DMS 273 (cell line): ENCODE data around the gene NOS1.
"Not testable (repeated sequence)": the region's sequence is repeated elsewhere in the genome, so short reads cannot be mapped to it uniquely, and the experiment has no call there.

Experiments
- DNase-seq: peaks from one replicate; lab custom pipeline; 2025; ENCODE audit not compliant: unreplicated experiment; lab: John Stamatoyannopoulos, UW

Gene NOS1

DNA sequence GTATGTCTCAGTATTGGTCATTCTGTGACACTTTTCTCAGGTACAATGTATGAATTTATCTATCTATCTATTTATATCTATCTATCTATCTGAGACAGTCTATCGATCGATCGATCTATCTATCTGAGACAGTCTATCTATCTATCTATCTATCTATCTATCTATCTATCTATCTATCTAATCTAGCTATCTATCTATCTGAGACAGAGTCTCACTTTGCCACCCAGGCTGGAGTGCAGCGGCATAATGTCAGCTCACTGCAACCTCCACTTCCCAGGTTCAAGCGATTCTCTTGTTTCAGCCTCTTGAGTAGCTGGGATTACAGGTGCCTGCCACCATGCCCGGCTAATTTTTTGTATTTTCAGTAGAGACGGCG lies 180.0 kb downstream of the NOS1 start:
- not testable (repeated sequence) for DNase-seq

DNA sequence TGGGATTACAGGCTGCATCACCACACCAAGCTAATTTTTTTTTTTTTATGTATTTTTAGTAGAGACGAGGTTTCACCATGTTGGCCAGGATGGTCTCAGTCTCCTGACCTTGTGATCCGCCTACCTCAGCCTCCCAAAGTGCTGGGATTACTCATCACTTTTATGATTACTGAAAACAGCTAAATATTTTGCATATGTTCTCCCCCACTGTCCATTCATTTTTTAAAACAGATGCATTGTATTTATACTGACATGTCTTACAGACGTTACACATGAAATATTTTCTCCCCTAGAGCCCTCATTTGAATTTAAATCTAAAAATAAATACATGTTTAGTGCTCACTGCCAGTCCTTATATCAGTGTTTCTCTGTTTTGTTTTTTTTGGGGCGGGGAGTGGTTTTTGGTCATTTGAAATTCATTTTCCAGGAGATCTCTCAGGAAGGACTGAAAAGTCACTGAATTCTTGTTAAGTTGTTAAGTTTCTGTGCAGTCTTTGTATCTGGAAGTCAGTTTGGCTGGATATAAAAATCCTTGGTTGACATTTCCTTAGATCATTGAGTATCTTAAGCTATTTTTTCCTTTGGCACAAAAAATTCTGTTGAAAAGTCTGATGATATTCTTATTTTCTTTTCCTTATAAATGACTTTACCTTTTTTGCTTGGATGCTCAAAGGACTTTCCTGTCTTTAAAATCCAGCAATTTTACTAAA lies 180.5 kb downstream of the NOS1 start:
- DNase-seq, result no peak

DNA sequence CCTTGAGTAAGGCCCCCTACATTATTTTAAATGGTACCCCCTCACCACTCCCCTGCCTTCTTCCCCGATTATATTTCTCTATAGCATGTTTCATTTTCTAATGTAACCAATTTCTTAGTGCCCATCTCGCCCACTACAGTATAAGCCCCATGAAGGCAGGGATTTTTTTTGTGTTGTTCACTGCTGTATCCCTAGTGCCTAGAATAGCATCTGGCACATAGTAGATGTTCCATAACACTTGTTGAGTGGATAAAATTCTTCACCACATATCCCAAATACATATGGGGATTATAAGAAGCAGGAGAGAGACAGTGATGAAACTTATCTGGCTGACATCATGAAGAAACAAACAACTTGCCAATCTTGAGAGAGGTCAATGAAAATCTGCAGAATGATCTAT lies 182.7 kb downstream of the NOS1 start:
- no peak for DNase-seq

DNA sequence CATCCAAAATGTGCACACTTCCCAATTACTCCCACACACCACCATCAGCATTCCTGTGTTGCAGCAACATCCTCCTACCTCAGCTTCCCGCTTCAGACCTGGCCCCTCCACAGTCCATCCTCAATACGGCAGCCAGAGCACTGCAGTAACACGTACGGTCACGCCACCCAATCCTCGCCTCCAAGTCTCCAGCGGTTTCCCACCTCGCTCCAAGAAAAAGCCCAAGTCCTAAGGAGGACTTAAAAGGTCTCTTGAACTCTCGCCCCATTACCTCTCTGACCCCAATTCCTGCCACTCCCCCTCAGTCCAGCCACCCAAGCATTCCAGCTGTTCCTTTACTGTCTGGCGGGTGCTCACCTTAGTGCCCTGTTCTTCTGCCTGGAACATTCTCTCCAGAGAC lies 183.1 kb downstream of the NOS1 start:
- DNase-seq, result no peak

DNA sequence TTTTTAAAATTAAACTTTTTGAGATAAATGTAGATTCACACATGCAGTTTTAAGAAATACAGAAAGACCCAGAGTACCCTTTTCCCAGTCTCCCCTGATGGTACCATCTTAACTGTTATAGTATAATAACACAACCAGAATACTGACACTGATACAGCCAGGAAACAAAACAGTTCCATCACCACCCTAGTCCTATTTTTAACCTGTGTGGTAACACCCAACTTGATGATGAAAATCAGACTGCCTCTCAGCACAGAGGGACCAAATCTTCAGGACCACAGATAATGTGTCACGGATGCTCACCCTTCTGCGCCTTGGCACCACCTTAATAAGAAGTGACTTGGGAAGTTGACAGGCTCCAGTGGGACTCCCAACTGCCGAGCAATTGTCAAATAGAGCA lies 189.3 kb downstream of the NOS1 start:
- DNase-seq, result no peak

DNA sequence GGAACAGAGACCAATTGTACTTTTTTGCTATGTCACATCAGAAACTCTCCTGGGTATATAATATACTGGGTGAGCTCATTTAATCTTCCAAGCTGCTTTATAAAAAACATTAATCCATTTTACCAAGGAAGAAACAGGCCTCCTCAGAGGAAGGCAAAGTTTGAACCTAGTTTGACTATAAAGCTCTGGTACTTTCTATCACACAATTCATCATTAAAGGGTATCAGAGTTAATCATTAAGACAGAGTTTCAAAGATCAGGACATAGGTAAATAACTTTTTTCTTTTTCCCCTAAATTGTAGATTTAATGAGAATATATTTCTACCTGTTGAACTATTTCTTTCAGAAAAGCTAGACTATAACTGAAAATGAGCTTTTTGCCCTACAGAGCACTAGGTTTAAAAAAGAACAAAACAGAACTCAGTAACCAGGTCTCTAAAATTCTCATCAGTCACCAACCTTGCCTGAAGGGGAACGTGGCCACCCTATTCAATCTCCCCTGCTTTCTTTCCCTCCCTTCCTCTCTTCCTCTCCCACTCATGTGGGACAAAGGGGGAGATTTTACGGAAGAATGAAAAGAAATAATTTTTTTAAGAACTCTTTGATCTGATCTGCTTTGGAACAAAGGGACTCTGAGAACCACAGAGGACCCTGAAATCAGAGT lies 189.8 kb downstream of the NOS1 start:
- no peak for DNase-seq

DNA sequence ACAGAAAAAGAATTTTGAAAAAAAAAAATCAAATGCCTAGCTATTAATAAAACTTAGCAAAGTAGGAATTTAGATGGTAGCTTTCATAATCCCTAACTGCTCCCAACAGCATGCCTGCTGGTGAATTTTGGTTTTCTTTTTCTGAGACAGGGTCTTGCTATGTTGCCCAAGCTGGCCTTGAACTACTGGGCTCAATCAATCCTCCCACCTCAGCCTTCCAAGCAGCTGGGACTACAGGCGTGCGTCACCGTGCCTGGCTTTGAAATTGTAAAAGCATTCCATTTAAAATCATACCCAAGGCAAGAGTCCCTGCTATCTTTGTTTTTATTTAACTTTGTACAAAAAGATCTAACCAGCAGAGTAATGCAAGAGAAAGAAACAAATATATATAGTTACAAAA lies 191.9 kb downstream of the NOS1 start:
- DNase-seq, result no peak

DNA sequence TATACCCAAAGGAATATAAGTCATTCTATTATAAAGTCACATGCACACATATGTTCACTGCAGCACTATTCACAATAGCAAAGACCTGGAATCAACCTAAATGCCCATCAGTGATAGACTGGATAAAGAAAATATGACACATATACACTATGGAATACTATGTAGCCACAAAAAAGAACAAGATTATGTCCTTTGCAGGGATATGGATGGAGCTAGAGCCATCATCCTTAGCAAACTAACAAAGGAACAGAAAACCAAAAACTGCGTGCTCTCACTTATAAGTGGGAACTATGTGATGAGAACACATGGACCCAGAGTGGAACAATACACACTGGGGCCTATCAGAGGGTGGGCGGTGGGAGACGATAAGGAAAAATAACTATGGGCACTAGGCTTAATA lies 192.4 kb downstream of the NOS1 start:
- no peak for DNase-seq

DNA sequence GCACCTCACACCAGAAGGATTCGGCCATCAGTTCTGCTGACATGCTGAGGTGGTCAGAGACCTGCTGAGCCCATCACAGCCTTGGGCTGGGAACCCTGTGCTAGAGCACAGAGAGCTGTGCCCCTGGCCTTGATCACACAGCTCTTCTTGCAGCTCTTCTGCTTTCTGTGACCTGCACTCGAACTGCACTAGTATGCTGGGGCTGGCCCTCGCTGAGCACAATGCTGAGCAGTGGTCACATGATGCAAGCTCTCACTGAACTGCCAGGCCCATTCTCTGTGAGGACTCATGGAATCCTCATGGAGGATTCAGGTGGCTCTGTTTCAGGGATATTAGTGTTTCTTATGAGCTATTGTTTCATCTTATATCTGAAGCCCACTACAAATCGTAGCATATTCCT lies 193.7 kb downstream of the NOS1 start:
- DNase-seq, result no peak

DNA sequence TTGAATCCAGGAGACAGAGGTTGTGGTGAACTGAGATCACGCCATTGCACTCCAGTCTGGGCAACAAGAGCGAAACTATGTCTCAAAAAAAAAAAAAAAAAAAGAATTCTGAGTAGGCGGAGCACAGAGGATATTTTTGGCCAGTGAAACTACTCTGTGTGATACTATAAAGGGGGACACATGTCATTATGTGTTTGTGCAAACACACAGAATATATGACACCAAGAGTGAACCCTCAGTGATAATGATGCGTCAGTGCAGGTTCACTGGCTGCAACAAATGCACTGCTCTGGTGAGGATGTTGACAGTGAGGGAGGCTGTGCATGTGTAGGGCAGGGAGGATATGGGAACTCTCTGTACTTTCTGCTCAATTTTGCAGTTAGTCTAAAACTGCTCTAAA lies 195.3 kb downstream of the NOS1 start:
- no peak for DNase-seq

DNA sequence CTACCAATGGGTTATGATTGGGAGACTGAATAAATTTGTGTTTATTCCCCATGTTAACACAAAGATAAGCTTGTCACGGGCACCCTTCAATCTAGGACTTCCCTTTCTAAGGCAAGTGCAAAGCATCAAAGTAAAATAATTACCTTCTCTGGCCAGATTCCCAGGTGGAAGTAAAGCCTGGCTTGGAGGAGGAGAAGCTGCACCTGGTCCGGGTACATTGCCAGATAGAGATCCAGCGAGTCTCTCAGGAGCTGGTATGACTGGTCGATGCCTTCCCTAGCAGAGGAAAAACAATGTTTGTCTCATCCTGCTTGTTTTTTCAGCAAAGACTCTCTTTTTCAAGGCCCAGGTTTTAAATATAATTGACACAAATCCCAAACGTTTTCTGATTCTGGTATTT lies 196.1 kb downstream of the NOS1 start:
- DNase-seq, result no peak

DNA sequence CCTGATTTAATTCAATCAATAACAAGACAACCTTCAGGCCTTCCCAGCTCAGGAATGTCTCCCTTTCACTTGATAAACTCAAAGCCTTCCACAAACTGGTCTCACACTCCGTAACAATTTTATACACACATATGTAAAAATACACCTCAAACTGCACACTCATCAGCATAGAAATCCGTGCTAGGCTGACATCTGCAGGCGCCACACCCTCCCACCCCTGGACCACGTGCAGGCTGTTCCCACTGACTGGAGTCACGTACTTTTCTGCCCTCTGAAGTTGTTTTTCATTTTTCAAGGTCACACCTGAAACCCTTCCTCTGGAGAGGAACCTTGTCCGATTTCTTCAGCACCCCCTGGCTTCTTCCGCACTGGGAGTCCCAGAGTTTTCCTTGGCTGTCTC lies 198.8 kb downstream of the NOS1 start:
- no peak for DNase-seq

DNA sequence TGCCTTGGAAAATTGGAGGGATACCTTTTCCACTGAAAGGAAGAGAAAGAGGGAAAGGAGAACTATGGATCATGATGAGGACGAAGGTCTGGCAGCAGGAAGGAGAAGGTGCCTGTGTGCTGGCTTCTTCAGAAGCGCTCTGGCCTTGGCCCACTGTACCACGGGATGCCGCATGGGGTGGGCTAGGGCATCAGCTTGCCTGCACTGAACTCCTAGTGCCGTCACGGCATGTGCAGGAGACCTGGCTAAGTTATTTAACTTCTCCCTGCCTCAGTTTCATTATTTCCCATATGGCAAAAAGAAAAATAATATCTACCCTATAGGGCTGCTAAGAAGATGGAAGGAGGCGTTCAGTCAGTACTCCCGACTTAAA lies 199.3 kb downstream of the NOS1 start:
- DNase-seq, result no peak

DNA sequence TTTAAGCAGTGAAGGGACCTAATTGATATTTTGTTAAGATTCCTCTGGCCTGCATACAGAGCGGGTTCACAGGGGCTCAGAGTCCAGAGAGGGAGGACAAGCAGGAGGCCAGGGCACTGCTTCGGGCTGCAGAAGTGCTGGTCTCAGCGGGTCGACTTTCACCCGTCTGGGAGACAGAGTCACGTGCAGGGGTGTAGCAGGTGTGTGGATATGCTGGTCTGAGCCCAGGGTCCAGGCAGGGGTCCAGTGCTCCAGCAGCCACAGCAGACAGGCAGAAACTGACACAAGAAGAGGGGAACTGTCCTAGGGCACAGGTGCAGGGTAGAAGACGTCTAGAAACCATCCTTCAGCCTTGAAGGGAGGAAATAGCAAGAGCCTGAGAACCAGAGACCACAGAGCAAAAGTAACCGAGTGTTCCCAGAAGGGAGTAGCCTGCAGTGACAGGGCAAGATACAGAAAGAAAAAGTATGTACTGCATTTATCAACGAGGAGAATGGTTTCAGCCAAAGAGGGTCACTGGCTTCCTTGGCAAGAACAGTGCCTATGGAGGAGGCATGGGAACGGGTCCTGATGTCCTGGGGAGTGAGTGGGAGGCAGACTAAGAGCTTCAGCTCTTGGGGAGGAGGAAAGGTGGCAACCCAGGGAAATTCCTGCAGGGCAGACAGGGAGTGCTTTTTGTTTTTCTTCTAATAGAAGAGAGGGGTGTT lies 199.8 kb downstream of the NOS1 start:
- DNase-seq, result no peak

DNA sequence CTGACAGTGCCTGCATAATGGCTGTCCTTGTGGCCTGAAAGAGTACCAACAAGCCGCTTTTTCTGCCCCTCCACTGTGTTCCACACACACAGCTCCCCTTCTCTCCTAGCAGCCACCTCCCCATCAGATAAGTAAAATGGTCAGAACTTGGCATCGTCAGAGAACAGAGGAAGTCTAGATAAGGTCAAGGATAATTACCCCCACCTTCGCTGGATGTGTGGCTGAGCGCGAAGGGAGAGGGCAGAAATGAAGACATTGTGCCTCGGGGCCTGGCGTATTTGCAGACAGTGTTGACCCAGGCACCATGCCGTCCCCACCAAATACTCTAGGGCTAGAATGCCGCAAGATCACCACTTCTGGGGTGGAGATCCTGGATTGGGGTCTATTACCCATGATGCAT lies 201.8 kb downstream of the NOS1 start:
- no peak for DNase-seq

DNA sequence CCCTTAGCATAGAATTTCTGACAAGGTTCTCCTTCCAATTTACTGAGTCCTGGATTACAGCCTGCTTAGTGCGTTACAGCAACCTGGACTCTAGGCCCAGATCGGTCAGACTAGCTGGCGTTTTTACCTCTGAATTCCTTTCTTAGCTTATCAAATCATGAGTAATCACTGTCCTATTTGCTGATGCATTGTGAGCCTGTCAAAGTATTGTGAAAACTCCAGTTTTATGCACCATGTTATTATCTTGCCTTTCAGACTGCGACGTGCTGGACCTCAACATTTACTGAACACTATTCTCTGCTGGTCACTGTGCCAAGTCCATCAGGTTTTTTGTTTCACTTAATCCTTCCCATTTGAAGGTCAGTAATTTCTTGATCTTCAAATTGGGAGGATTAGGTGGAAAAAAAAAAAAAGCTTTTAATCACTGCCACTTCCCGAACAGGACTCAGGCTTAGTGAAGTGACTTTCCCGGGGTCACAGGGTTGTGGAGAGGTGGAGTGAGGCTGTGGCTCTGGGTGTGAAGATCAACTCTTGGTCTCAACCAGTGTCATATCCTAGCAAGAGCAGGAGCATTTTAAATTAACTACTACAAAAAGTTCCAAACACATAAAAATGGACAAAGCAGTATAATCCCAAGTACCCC lies 202.4 kb downstream of the NOS1 start:
- no peak for DNase-seq
